COLO829 (cell line): ENCODE results near the gene CFAP210.
A peak's percentile ranks its signal among the peaks of the same experiment; 100 is the strongest.
"Not testable (repeated sequence)": the region's sequence is repeated elsewhere in the genome, so short reads cannot be mapped to it uniquely, and the experiment has no call there.

Experiments used
- DNase-seq: peaks from one replicate; pipeline ENCODE4 v3.0.0; 2012; ENCODE audit warnings: low spot score

CFAP210 gene

DNA sequence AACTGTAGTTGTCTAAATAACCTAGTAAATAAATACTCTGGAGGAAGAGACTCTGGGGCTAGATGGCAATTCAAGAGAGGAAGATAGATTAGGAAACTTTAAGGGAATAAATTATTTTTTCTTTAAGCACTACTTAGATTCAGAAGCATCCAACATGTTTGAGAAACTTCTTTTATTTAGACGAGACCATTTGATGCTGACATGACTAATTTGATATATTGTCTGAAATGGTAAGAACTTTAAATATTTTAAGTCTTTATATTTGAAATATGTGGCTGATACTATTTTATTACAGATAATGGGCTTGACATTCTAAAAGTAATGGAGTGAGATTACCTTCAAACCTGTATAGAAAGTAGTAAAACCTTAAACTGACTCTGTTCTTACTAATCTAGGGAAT lies 73.7 kb downstream of the CFAP210 start:
- DNase-seq: no peak

DNA sequence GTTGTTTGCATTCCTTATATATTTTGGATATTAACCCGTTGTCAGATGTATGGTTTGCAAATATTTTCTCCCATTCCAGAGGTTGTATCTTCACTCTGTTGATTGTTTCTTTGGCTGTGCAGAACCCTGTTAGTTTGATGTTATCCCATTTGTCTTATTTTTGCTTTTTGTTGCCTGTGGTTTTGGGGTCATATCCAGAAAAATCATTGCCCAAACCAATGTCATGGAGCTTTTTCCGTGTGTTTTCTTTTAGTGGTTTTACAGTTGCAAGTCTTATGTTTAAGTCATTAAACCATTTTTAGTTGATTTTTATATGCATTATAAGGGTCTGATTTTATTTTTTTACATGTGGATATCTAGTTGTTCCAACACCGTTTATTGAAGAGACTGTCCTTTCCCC lies 74.3 kb downstream of the CFAP210 start:
- DNase-seq: no peak

DNA sequence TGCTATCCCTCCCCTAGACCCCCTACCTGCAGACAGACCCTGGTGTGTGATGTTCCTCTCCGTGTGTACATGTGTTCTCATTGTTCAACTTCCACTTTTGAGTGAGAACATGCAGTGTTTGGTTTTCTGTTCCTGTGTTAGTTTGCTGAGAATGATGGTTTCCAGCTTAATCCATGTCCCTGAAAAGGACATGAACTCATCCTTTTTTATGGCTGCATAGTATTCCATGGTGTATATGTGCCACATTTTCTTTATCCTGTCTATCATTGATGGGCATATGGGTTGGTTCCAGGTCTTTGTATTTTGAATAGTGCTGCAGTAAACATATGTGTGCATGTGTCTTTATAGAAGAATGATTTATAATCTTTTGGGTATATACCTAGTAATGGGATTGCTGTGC lies 78.2 kb downstream of the CFAP210 start:
- not testable (repeated sequence) for DNase-seq

DNA sequence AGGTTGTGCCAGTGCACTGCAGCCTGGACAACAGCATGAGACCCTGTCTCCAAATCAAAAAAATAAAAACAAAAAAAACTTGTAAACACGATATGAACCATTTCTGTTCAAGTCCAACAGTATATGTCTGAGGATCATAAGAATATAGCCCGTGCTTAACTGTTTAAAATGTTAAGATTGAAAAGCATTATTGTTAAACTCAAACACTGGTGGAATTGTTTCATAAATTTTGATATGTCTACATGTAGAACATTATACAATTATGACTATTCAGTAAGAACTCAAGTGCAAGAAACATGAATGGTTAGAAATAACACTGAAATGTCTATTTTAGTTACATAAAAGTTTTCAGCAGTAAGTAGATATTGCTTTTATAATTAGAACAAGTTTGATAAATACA lies 80.3 kb downstream of the CFAP210 start:
- peak; percentile 40 for DNase-seq

DNA sequence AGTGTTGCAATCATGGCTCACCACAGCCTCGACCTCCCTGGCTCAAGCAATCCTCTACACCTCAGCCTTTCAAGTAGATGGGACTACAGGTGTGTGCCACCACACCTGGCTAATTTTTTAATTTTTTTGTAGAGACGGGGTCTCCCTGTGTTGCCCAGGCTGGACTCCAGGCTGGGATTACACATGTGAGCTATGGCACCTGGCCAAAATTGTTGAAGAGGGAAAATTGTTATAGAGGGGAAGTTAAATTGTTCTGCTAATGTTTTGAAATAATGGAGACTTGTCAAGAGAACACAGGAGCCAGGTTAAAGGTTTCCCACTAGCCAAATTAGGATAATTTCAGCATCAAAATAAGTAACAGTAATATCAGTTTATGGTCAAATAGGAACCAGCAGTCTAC lies 84.9 kb downstream of the CFAP210 start:
- no peak for DNase-seq

DNA sequence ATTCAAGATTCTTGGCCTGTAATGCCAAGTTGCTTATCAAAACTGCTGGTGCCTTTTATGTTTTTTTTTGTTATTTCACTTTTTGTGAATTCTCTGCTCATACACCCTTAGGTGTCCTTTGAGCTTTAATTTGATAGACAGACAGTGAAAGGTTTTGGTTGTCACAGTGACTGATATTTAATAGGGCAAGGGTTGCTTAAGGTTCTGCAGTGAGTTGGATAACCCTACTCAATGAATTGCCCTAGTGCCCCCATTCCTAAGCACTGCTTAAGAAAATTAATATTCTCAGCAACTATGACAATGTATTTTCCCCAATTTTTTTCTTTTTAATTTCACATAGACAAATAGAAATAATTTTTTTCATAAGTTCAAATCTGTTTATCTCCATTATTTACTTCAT lies 94.6 kb downstream of the CFAP210 start:
- no peak for DNase-seq

DNA sequence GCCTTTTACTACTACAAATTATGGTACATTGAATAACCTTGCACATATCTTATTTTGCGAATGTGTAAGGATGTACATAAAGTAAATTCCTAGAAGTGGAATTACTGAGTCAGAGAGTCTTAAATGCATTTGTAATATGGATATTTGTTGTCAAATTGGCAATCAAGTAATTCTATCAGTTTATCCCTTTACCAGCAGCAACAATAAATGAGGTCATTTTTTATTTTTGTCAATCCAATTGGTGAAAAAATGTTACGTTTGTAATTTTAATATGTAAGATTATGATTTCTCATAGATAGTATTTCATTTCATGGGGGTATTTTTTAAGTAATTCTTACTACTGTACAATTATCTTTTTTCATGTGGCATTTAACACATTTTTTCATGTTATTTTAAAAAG lies 95.2 kb downstream of the CFAP210 start:
- DNase-seq: no peak

DNA sequence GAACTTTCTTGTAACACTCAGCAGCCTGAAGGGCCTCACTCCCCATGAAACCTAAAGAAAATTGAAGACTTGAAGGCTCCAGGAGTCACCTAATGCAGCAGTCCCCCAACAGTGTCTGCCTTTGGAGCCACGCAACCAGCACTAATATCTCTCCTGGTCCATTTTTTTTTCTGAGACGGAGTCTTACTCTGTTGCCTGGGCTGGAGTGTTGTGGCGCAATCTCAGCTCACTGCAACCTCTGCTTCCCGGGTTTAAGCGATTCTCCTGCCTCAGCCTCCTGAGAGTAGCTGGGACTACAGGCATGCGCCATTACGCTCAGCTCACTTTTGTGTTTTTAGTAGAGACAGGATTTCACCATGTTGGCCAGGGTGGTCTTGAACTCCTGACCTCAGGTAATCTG lies 97.7 kb downstream of the CFAP210 start:
- not testable (repeated sequence) for DNase-seq
